AG09309 (cell line): ENCODE measurements around the gene IGSF22.
A peak's percentile ranks its signal among the peaks of the same experiment; 100 is the strongest.

Source experiments
- DNase-seq: peaks from one replicate; pipeline ENCODE4 v3.0.0-alpha.2; 2010; ENCODE audit warnings: low read depth
- H3K4me3 ChIP-seq: 2 replicates; pipeline ENCODE4 v1.5.1; 2011; ENCODE audit warnings: mild to moderate bottlenecking, low read depth, low read length, moderate library complexity; ENCODE audit not compliant: control insufficient read depth
- CTCF ChIP-seq: IDR thresholded peaks from 2 replicates; pipeline ENCODE4 v1.5.1; 2011; ENCODE audit warnings: mild to moderate bottlenecking, low read depth, low read length, inconsistent platforms; ENCODE audit not compliant: insufficient read depth, control insufficient read depth; ENCODE audit errors: missing control alignments

The IGSF22 gene

GRCh38 chr11:18703001-18703763 is 22.8 kb downstream of the IGSF22 start:
- no peak overlapping the region for H3K4me3 ChIP-seq
- TF ChIP-seq CTCF, result no peak
- no peak for DNase-seq

- no peak for TF ChIP-seq CTCF
- no peak overlapping the region for H3K4me3 ChIP-seq
- no peak for DNase-seq
Measured at GRCh38 chr11:18701614-18702216, 24.3 kb downstream of the IGSF22 start.

- H3K4me3 ChIP-seq, result no peak overlapping the region
- TF ChIP-seq CTCF, result no peak
Measured at GRCh38 chr11:18700872-18701271, 25.1 kb downstream of the IGSF22 start.

GRCh38 chr11:18700375-18700774 is 25.6 kb downstream of the IGSF22 start:
- TF ChIP-seq CTCF, result no peak
- H3K4me3 ChIP-seq, result no peak overlapping the region
- DNase-seq, result no peak

More at GRCh38 chr11:18700872-18701271, 25.1 kb downstream of the IGSF22 start:
- no peak for DNase-seq

- H3K4me3 ChIP-seq, result no peak overlapping the region
- DNase-seq, result no peak
Measured at GRCh38 chr11:18699848-18700261, 26.1 kb downstream of the IGSF22 start.

GRCh38 chr11:18699269-18699596 is 26.8 kb downstream of the IGSF22 start:
- no peak for TF ChIP-seq CTCF
- DNase-seq, result no peak
- H3K4me3 ChIP-seq, result peak overlapping the region; percentile 51

More at GRCh38 chr11:18699848-18700261, 26.1 kb downstream of the IGSF22 start:
- TF ChIP-seq CTCF, result no peak
